ENCODE measurements around the gene HOXC11.

Gene HOXC11

GRCh38 chr12:53997204-53998109 is 24.5 kb downstream of the HOXC11 start:
- no peak for DNase-seq (ENCODE audit: low read depth in 2 of 2)

- no peak for DNase-seq (ENCODE audit: low read depth in 2 of 2)
These were observed 25.4 kb downstream of the HOXC11 start for GRCh38 chr12:53998110-53998899.

- DNase-seq (ENCODE audit: low read depth in 2 of 2): no peak
These were observed 25.9 kb downstream of the HOXC11 start for GRCh38 chr12:53998900-53999236.

- no peak for DNase-seq (ENCODE audit: low read depth in 2 of 2)
These were observed 26.7 kb downstream of the HOXC11 start for GRCh38 chr12:53999559-54000115.

- DNase-seq (ENCODE audit: low read depth in 2 of 2): no peak
These were observed 27.5 kb downstream of the HOXC11 start, which contains the start of gene HOXC9 for GRCh38 chr12:54000116-54001114. Gene HOXC9 (plus strand): TSS chr12:54000161. CDS start chr12:54000189, 28 bp downstream.

GRCh38 chr12:54001283-54002187 is 28.6 kb downstream of the HOXC11 start:
- DNase-seq (ENCODE audit: low read depth in 2 of 2): no peak

- DNase-seq (ENCODE audit: low read depth in 2 of 2): no peak
These were observed 29.5 kb downstream of the HOXC11 start for GRCh38 chr12:54002278-54002914.

- DNase-seq (ENCODE audit: low read depth in 2 of 2): no peak
These were observed 30.0 kb downstream of the HOXC11 start for GRCh38 chr12:54002915-54003389.

- DNase-seq (ENCODE audit: low read depth in 2 of 2): no peak
These were observed 30.7 kb downstream of the HOXC11 start for GRCh38 chr12:54003625-54004024.

- no peak for DNase-seq (ENCODE audit: low read depth in 2 of 2)
These were observed 31.3 kb downstream of the HOXC11 start for GRCh38 chr12:54004063-54004840.

- DNase-seq (ENCODE audit: low read depth in 2 of 2): no peak
These were observed 32.1 kb downstream of the HOXC11 start for GRCh38 chr12:54004841-54005530.

- DNase-seq (ENCODE audit: low read depth in 2 of 2): no peak
These were observed 32.6 kb downstream of the HOXC11 start for GRCh38 chr12:54005531-54005852.

- DNase-seq (ENCODE audit: low read depth in 2 of 2): peak; percentile 67 to 83
These were observed 33.1 kb downstream of the HOXC11 start for GRCh38 chr12:54005853-54006558.

- DNase-seq (ENCODE audit: low read depth in 2 of 2): no peak
These were observed 33.8 kb downstream of the HOXC11 start for GRCh38 chr12:54006559-54007220.

GRCh38 chr12:54007538-54008259 is 34.8 kb downstream of the HOXC11 start:
- DNase-seq (ENCODE audit: low read depth in 2 of 2): no peak

GRCh38 chr12:54008260-54008552 is 35.3 kb downstream of the HOXC11 start:
- DNase-seq (ENCODE audit: low read depth in 2 of 2): no peak
